GM12801 (cell line): Measurements from ENCODE around the gene LMO3.

ENCODE experiments used
- TF ChIP-seq, protein P1 (sequence below): IDR thresholded peaks from one replicate; pipeline ENCODE4 v1.5.1; 2011; ENCODE audit warnings: control low read depth; ENCODE audit not compliant: insufficient read length; ENCODE audit errors: extremely low read depth

Gene LMO3

GRCh38 chr12:16564675-16565074 is 41.3 kb downstream of the LMO3 start:
- TF ChIP-seq, protein P1, sequence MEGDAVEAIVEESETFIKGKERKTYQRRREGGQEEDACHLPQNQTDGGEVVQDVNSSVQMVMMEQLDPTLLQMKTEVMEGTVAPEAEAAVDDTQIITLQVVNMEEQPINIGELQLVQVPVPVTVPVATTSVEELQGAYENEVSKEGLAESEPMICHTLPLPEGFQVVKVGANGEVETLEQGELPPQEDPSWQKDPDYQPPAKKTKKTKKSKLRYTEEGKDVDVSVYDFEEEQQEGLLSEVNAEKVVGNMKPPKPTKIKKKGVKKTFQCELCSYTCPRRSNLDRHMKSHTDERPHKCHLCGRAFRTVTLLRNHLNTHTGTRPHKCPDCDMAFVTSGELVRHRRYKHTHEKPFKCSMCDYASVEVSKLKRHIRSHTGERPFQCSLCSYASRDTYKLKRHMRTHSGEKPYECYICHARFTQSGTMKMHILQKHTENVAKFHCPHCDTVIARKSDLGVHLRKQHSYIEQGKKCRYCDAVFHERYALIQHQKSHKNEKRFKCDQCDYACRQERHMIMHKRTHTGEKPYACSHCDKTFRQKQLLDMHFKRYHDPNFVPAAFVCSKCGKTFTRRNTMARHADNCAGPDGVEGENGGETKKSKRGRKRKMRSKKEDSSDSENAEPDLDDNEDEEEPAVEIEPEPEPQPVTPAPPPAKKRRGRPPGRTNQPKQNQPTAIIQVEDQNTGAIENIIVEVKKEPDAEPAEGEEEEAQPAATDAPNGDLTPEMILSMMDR: no peak

DNA sequence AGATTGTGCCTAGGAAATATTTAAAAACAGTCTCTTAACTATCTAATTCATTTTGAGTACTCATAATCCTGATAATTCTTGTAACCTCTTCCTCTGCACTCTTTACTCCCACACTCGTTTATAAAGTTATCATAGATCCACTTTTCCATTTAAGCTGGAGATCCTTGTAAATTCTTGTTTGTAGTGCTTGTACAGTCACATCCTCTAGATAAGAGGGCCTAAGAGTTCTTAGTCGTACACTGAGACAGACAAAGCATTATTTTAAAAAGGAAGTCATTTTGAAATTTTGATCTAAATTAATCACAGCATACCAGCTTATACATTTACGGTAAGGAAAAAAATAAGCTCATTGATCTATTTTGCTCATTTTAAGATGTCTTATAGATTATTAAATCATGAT is 42.5 kb downstream of the LMO3 start:
- TF ChIP-seq, protein P1: no peak

- TF ChIP-seq, protein P1: no peak
These were observed 43.0 kb downstream of the LMO3 start for GRCh38 chr12:16562921-16563320.

DNA sequence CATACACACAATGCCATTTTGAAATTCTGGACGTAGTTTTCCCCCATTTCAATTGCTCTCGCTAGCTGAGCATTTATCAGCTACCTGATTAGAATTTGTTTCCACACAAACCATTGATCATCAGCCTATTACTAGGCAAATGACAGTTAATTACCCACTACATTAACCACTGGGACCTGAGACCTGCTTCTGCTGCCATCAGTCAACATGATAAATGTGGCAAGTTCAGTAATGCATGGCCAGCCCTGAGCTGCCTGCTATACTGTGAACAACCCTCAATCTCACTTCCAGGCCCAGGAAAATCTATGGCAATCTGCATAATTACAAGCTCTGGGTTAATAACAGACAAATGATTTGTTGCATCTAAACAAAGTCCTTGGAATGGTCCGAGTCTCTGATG is 43.5 kb downstream of the LMO3 start:
- TF ChIP-seq, protein P1: no peak

- TF ChIP-seq, protein P1: no peak
These were observed 45.7 kb downstream of the LMO3 start for GRCh38 chr12:16560273-16560672.

- TF ChIP-seq, protein P1: no peak
These were observed 50.3 kb downstream of the LMO3 start for GRCh38 chr12:16555630-16556029.

- TF ChIP-seq, protein P1: no peak
These were observed 52.5 kb downstream of the LMO3 start for GRCh38 chr12:16553457-16553856.

DNA sequence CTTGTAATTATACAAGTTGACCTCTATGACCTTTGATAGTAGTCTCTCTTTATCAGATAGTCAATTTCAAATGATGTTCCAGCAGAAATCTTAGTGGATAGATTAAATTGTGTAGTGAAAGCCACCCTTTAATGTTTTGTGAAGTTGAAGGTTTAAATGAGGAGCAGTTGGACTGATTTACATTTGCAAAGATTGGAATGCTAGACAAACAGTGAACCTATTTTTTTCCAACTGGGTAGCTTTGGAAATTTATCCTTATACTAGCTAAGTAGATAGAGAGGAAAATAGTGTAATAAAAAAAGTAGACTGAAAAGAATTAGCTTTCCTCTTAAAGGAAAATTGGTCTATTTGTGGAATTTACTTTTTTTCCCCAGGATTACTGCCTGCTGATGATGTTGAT is 53.7 kb downstream of the LMO3 start:
- TF ChIP-seq, protein P1: no peak
